HG03342 (cell line): ENCODE measurements around the gene SYTL4.

Experiments used
- ATAC-seq: cut with Tn5 transposase; IDR thresholded peaks from one replicate; pipeline ENCODE4 v1.9.1; 2021; ENCODE audit warnings: mild to moderate bottlenecking, moderate library complexity; ENCODE audit not compliant: unreplicated experiment

The SYTL4 gene

DNA sequence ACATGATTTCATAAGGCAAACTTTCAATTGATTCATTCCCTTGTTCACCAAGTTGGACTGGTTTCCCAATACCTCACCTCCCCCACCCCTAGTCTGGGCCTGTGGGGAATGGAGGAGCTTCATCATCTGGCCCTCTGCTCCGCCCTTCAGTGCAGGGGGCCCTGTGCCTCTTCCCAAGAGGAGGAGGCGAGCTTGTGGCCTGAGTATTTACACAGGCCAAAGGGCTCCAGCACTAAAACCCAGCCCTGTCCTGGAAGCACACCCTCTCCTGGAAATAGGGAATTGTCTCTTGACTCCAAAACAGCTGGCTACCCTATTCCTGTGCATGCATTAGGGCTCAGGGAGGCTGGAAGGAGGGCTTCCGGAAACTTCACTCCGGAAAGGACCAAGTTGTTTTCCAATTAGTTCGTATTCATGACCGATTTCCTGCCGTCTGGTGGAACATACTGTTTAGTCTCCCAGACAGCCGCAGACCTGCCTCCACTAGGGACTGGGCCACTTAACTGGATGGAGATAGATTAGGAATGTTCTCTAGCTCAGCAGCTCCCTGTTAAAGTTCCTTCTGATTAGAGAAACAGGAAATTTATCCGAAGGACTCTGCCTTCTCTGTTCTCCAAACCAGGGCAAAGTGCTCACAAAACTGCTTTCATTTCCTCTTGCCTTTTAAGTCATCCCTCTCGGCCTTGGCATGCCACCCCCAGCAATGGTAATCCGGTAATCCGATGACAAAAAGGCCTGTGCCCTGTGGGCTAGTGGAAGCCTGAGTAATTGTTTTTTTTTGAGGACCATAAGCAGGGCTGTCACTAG is 82.2 kb downstream of the SYTL4 start:
- no peak for ATAC-seq

DNA sequence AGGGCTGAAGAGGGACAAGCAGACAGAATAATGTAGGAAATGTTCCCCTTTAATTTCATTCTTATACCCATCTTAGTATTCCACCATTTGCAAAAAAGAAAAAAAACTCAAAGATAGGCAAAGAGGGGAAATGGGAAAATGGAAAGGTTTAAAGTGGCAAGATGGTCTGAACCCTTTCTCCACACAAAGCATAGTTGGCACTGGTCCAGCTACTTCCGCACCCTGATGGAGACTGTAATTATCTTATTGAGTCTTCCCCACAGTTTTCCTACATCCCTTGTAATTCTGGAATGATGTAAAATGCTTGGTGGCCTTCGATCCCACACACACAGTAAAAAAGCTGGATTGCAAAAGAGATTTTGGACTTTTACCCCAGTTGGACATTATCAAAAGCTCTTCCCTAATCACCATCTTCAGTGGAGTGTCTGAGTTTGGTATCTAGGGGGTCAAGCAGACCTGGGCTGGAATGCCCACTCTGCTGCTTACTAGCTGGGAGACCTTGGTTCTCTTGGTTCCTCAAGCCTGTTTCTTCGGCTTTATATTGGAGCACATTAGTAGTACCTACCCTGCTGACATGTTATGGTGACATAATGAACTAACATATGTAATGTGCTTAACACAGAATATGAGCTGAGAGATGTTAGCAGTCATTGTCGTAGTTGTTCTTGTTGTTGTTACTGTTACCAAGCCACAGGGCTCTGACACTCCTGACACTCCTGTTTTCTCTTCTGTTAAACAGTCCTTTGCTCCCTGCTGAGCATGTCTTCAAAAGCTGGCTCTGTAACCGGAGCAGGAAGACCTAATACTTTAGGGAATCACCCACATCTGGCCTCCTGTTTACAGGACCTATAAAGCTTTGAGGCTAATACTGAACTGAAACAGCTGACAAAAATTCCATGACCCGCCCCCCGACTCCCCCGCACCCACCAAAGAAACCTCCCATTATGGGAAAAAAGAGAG is 83.2 kb downstream of the SYTL4 start:
- ATAC-seq = no peak

DNA sequence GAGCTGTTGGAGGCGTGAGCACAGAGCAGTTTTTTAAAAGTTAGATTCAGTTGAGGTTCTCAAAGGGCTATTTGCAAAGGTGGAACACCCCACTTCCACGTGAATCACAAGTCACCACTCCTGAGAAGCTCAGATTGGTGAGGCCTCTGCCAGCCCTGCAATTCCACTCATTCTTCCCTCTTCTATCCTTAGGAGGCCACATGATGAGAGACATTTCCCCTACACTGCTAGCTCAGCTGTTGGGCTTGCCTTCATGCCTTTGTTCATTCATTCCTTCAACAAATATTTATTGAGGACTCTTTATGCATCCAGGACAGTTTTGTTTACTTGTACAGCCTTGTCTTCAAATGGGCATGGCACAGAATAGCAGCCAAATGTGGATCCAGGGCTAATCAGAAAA is 84.2 kb downstream of the SYTL4 start:
- no peak for ATAC-seq

DNA sequence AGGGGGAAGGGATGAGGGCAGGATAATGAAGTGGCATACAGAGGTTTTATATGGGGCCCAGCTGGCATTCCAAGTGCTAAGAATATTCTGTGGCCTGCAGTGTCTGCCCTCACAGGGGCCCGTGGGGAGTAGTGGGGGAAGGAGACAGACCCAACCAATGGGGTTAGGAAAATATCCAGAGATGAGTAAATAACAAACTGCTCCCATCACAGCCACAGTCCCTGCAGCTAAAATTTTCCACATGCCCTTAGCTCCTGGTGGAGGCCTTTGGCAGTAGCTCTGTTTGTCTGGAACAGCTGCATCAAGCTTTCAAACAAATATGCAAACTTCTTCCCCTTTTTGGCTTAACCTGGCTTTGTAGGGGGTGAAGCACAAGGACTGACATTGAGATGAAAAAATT is 84.8 kb downstream of the SYTL4 start:
- ATAC-seq = no peak

DNA sequence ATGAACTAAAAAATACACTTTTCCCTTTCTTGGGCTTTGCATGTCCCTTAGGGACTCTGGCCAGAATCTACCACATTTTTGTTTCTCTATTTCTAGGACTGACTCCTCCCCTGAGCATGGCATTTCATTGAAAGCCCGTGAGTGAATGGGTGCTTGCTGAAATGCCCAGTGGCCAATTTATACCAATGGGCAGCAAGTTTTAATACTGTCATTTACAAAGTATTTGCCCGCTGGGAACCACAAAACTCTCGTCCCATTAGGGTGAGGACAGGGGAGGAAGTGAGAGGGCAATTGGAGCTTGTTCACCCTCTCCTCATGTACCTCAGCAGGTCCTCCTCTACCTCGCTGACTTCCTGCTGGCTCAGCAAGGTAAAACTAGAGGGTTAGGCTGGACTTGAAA is 86.8 kb downstream of the SYTL4 start:
- no peak for ATAC-seq

DNA sequence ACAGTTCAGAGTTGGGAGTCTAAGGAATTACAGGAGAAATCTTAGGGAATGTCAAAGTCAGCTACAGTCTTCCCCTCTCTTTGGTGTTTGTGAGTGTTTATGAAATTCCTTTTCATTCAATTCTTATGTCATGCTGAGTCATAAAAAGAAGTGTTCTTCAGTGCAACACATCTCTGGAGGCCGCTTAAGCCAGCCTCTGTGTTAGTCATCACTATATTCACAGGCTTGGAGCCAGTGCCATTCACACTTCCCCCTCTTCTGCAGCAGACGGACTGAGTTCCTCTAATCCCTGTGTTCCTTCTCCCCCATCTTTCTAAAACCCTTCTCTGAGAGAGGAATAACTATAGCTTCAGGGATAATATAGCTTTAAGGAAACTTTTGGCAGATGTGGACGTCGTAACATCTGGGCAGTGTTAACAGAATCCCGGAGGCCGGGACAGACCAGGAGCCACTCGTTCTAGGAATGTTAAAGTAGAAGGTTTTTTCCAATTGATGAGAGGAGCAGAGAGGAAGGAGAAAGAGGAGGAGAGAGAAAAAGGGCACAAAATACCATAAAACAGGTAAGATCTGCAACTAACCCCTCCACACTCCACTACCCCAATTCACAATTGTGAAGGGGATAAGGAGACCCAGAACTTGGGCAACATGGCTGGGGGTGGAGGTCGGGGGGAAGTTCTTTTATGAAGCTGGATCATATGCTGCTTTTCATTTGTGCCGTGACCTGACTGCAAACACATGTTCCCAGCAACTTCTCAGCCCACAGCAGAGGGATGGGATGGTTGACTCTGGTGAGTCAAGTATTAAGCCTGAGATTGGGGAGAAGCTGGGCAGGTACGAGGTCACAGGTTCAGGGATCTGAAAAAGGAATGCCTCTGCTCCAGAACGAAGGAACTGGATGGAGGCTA is 87.7 kb downstream of the SYTL4 start, which contains the start of gene SRPX2:
Gene SRPX2 (plus strand): TSS at position 244 of the 905 bp plus-strand sequence. CDS start 2,124 bp downstream, outside the sequence.
- peak; percentile 76 for ATAC-seq

DNA sequence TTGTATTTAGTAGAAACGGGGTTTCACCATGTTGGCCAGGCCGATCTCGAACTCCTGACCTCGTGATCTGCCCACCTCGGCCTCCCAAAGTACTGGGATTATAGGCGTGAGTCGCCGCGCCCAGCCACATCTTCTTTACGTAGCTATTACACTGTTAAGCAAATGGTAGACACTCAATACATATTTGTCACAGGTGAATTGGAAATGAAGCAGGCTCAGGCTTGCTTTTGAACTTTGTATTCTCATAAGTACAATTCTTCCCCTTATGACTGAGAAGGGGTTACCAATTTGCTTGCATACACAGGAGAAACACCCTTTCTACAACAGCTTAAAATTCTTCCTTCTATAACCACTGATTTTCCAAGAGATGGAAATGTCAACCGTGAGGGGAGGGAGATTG is 88.7 kb downstream of the SYTL4 start:
- ATAC-seq = no peak

DNA sequence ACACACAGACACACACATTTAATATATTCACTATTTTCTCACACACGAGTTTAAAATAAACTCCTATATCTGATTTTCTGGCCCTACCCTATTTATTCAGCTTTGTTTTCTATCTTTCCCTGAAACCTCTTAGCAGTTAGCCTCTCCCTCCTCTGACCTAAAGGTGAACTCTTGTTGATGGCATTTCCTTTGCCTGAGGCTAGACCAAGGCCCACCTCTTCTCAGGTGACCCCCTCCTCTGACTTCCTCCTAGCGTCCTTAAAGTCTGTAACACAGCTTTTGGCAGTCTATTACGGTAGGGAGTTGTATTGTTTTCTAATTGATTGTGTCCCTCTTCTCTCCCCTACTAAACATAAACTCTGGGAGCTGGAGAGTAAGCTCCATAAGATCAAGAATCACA is 89.6 kb downstream of the SYTL4 start:
- ATAC-seq = no peak

DNA sequence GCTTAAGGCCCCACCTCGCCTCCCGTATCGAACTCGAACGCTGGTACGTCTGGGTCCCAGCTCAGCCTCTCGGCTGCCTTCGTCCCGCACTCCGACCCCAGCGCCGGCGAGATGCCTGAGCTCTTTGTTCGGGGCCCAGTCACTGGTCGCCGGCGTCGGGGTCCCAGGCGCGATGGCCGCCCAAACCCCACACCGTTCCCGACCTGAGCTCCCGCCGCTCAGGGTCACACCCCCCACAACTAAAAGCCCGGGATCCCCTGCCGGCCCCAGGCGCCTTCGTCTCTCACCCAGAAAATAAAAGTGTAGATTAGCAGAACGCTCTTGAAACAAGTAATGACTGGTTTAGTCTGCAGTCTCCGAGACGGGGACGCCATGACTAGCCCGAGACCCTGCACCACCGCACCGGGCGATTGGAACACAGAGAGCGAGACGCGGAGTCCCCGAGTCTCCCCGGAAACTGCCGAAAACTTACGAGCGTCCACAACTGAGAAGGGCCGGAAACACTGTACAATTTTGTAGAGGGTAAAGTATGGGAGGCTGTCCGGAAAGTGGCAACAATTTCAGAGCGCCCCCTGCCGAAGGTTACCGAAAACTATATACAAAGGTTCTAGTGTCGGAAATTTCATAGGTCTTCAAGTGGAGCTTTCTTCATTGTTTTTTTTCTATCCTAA is 95.5 kb downstream of the SYTL4 start, which contains the start of gene TSPAN6:
Gene TSPAN6 (minus strand): TSS at position 486 of the 671 bp plus-strand sequence. CDS start 112 bp downstream, at position 374.
- peak; percentile 97 for ATAC-seq

DNA sequence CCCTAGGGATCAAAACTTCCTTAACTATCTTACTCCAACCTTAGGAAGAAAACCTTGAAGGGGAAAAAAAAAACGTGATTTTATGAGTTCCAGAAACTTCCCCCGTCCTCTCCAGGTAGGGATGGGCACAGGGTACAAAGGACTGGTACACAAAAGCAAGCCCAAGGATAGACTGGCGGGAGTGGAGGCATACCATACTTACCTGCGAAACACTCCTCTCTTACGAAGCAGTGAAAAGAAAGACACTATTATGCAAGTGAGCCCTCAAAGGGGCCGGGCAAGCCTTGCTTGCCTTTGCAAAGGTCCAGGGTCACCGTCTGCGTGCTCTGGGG is 96.0 kb downstream of the SYTL4 start:
- ATAC-seq = no peak

DNA sequence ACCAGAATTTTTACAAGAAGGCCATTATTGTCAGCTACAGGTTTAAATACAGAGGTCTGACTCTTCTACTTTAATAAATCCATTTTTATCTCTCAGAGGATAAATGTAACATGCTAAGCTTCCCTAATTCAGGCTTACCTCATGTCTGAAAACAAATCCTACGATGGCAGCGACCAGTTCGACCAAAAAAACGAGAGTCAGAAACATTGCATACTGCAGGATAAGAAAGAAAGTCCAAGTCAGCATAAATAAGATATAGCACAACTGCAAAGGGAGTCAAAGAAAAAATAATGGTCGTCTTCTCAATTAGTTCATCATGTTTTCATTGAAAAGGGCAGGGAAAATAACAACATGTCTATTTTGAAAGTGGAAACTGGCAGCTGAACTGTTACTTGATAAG is 96.9 kb downstream of the SYTL4 start:
- no peak for ATAC-seq

DNA sequence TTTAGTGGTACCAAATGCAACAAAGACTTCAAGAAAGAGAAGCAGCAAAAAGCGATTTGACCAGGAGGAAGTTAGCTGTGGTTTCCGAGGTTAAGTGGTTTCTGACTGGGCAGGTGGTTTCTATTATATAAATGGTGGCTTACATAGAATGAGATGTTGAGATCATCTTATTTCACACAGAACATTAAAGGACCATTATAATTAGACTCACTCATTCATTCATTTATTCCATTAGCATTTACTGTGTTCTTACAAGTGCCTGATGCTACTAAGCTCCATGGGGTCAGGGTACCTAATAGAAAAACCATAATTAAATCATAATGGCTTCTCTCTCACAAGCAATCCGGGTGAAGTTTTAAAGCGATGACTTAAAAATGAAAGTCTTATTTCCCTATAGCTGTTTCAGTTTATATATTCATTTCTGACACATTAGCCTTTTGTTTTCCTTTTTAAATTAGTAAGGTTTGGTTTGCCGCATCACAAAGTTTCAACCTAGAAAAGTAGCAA is 105.9 kb downstream of the SYTL4 start:
- ATAC-seq = peak; percentile 90
